ENCODE data around the gene DEGS2.

DEGS2 gene

GRCh38 chr14:100153560-100153959 is 5.9 kb downstream of the DEGS2 start:
- Histone ChIP-seq H3K9me3 (ENCODE audit: insufficient read depth, low read length, severe bottlenecking) (peaks cover 11% of the 10 kb centered on the region), H3K9ac (ENCODE audit: low read depth, low read length) (no peak overlapping the region), H3K36me3 (ENCODE audit: insufficient read depth, low read length) (no peaks in the 10 kb centered on the region), H3K79me2 (ENCODE audit: insufficient read depth, low read length) (no peaks in the 10 kb centered on the region), H3K4me3 (ENCODE audit: low read depth in 1 of 2, low read length in 2 of 2) (no peak overlapping the region), H4K20me1 (ENCODE audit: insufficient read depth, low read length) (no peaks in the 10 kb centered on the region), H3K4me2 (ENCODE audit: insufficient read depth, low read length) (no peak overlapping the region), H2AFZ (ENCODE audit: low read depth, low read length) (no peak overlapping the region), H3K27me3 (ENCODE audit: insufficient read depth, low read length, poor library complexity) (no peaks in the 10 kb centered on the region), H3K27ac (ENCODE audit: low read length) (no peak overlapping the region), H3K4me1 (ENCODE audit: insufficient read depth, low read length) (no peaks in the 10 kb centered on the region)
- ATAC-seq (ENCODE audit: insufficient read depth, low read depth) (no peak), DNase-seq (no peak)
- TF ChIP-seq EZH2 (IDR thresholded peaks at IDR 0.05; ENCODE audit: borderline replicate concordance, low read depth, low read length, severe bottlenecking): no peak
- TF ChIP-seq, protein P1, sequence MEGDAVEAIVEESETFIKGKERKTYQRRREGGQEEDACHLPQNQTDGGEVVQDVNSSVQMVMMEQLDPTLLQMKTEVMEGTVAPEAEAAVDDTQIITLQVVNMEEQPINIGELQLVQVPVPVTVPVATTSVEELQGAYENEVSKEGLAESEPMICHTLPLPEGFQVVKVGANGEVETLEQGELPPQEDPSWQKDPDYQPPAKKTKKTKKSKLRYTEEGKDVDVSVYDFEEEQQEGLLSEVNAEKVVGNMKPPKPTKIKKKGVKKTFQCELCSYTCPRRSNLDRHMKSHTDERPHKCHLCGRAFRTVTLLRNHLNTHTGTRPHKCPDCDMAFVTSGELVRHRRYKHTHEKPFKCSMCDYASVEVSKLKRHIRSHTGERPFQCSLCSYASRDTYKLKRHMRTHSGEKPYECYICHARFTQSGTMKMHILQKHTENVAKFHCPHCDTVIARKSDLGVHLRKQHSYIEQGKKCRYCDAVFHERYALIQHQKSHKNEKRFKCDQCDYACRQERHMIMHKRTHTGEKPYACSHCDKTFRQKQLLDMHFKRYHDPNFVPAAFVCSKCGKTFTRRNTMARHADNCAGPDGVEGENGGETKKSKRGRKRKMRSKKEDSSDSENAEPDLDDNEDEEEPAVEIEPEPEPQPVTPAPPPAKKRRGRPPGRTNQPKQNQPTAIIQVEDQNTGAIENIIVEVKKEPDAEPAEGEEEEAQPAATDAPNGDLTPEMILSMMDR (IDR thresholded peaks at IDR 0.05; ENCODE audit: borderline replicate concordance, extremely low read depth, low read length, poor library complexity, severe bottlenecking): no peak

GRCh38 chr14:100152091-100152490 is 7.4 kb downstream of the DEGS2 start:
- H3K79me2 ChIP-seq (ENCODE audit: insufficient read depth, low read length): no peaks in the 10 kb centered on the region
- peaks cover 2% of the 10 kb centered on the region; the same call in 1 of the 2 replicates for H3K4me1 ChIP-seq (ENCODE audit: insufficient read depth, low read length)
- H4K20me1 ChIP-seq (ENCODE audit: insufficient read depth, low read length): peaks cover 1% of the 10 kb centered on the region; the same call in 1 of the 2 replicates
- ATAC-seq (ENCODE audit: insufficient read depth, low read depth) (no peak), DNase-seq (no peak)
- no peak overlapping the region for H3K4me2 ChIP-seq (ENCODE audit: insufficient read depth, low read length)
- H3K9me3 ChIP-seq (ENCODE audit: insufficient read depth, low read length, severe bottlenecking): peaks cover 11% of the 10 kb centered on the region
- H3K9ac ChIP-seq (ENCODE audit: low read depth, low read length): no peak overlapping the region
- H3K4me3 ChIP-seq (ENCODE audit: low read depth in 1 of 2, low read length in 2 of 2): no peak overlapping the region
- TF ChIP-seq EZH2 (IDR thresholded peaks at IDR 0.05; ENCODE audit: borderline replicate concordance, low read depth, low read length, severe bottlenecking): no peak
- TF ChIP-seq, protein P1 (IDR thresholded peaks at IDR 0.05; ENCODE audit: borderline replicate concordance, extremely low read depth, low read length, poor library complexity, severe bottlenecking): no peak
- H3K36me3 ChIP-seq (ENCODE audit: insufficient read depth, low read length): no peaks in the 10 kb centered on the region
- H3K27ac ChIP-seq (ENCODE audit: low read length): no peak overlapping the region
- no peak overlapping the region for H2AFZ ChIP-seq (ENCODE audit: low read depth, low read length)
- H3K27me3 ChIP-seq (ENCODE audit: insufficient read depth, low read length, poor library complexity): no peaks in the 10 kb centered on the region

- no peak for TF ChIP-seq EZH2 (IDR thresholded peaks at IDR 0.05; ENCODE audit: borderline replicate concordance, low read depth, low read length, severe bottlenecking)
- no peak overlapping the region for H3K4me3 ChIP-seq (ENCODE audit: low read depth in 1 of 2, low read length in 2 of 2)
- H4K20me1 ChIP-seq (ENCODE audit: insufficient read depth, low read length): peaks cover 11% of the 10 kb centered on the region
- peaks cover 11% of the 10 kb centered on the region for H3K9me3 ChIP-seq (ENCODE audit: insufficient read depth, low read length, severe bottlenecking)
- ATAC-seq (ENCODE audit: insufficient read depth, low read depth): no peak
- no peaks in the 10 kb centered on the region for H3K27me3 ChIP-seq (ENCODE audit: insufficient read depth, low read length, poor library complexity)
- no peaks in the 10 kb centered on the region for H3K79me2 ChIP-seq (ENCODE audit: insufficient read depth, low read length)
- H3K36me3 ChIP-seq (ENCODE audit: insufficient read depth, low read length): peaks cover 6% of the 10 kb centered on the region
- DNase-seq: no peak
- H3K9ac ChIP-seq (ENCODE audit: low read depth, low read length): no peak overlapping the region
- H3K4me1 ChIP-seq (ENCODE audit: insufficient read depth, low read length): peaks cover 12% of the 10 kb centered on the region
- no peak overlapping the region for H3K27ac ChIP-seq (ENCODE audit: low read length)
- no peak overlapping the region for H2AFZ ChIP-seq (ENCODE audit: low read depth, low read length)
- no peak overlapping the region for H3K4me2 ChIP-seq (ENCODE audit: insufficient read depth, low read length)
Measured at GRCh38 chr14:100150932-100151587, 8.4 kb downstream of the DEGS2 start.

- Histone ChIP-seq H3K9ac (ENCODE audit: low read depth, low read length) (no peak overlapping the region), H3K4me3 (ENCODE audit: low read depth in 1 of 2, low read length in 2 of 2) (no peak overlapping the region), H3K27me3 (ENCODE audit: insufficient read depth, low read length, poor library complexity) (no peaks in the 10 kb centered on the region), H3K9me3 (ENCODE audit: insufficient read depth, low read length, severe bottlenecking) (peaks cover 9% of the 10 kb centered on the region), H3K4me1 (ENCODE audit: insufficient read depth, low read length) (peaks cover 17% of the 10 kb centered on the region), H3K4me2 (ENCODE audit: insufficient read depth, low read length) (no peak overlapping the region), H2AFZ (ENCODE audit: low read depth, low read length) (no peak overlapping the region), H3K79me2 (ENCODE audit: insufficient read depth, low read length) (no peaks in the 10 kb centered on the region), H3K36me3 (ENCODE audit: insufficient read depth, low read length) (peaks cover 16% of the 10 kb centered on the region), H3K27ac (ENCODE audit: low read length) (no peak overlapping the region), H4K20me1 (ENCODE audit: insufficient read depth, low read length) (peaks cover 20% of the 10 kb centered on the region)
- ATAC-seq (ENCODE audit: insufficient read depth, low read depth) (no peak), DNase-seq (no peak)
- TF ChIP-seq, protein P1 (IDR thresholded peaks at IDR 0.05; ENCODE audit: borderline replicate concordance, extremely low read depth, low read length, poor library complexity, severe bottlenecking): no peak
- no peak for TF ChIP-seq EZH2 (IDR thresholded peaks at IDR 0.05; ENCODE audit: borderline replicate concordance, low read depth, low read length, severe bottlenecking)
Measured at GRCh38 chr14:100149851-100150611, 9.4 kb downstream of the DEGS2 start.
